Measurements from ENCODE around the gene ETV5. TPM values are rescaled to one million over a fixed set of nuclear protein-coding genes. Genes with fewer than 3 reads are reported as not detected.

ETV5 gene
- total RNA-seq, 4 donors from 2014 or later, result 19.0 to 31.6 (median 21.3) TPM

GRCh38 chr3:186100398-186100797 lies 8.5 kb downstream of the ETV5 start:
- TF ChIP-seq POLR2A (IDR thresholded peaks at IDR 0.05) (no peak), CTCF (IDR thresholded peaks at IDR 0.05 in 4 of 5, conservative IDR thresholded peaks at IDR 0.05 in 1 of 5) (no peak)
- Histone ChIP-seq H3K36me3 (no peaks in the 10 kb centered on the region), H3K27me3 (no peaks in the 10 kb centered on the region), H3K4me1 (peaks cover 29 to 45% of the 10 kb centered on the region in 2 donors), H3K27ac (no peak overlapping the region), H3K9me3 (no peaks in the 10 kb centered on the region), H3K4me3 (no peak overlapping the region)
- in situ Hi-C loops (cut with MboI; ENCODE audit: low sequenced_read_pairs in 4 of 4) (loop anchor here in 1 of 4 donors (10.0 to 25.0 kb wide), 2 partner anchors 124 to 462 kb away; partner anchors contain the start of genes DNAJB11 and TBCCD1), intact Hi-C loops (cut with DNase I; ENCODE audit: low total_unique reads) (loop anchor here (5.0 to 10.0 kb wide), 2 partner anchors 123 to 684 kb away; partner anchors contain the start of gene EIF4A2)
- ATAC-seq, result no peak
- DNase-seq, result no peak

- DNase-seq, result peak in 1 of 2 donors; percentile 52
- Histone ChIP-seq H3K4me1 (peaks cover 27 to 42% of the 10 kb centered on the region in 2 donors), H3K27ac (no peak overlapping the region), H3K4me3 (no peak overlapping the region), H3K9me3 (no peaks in the 10 kb centered on the region), H3K27me3 (no peaks in the 10 kb centered on the region), H3K36me3 (no peaks in the 10 kb centered on the region)
- in situ Hi-C loops (cut with MboI; ENCODE audit: low sequenced_read_pairs in 4 of 4) (no loop called here), intact Hi-C loops (cut with DNase I; ENCODE audit: low total_unique reads) (no loop called here)
- no peak for ATAC-seq
- TF ChIP-seq POLR2A (IDR thresholded peaks at IDR 0.05) (no peak), CTCF (IDR thresholded peaks at IDR 0.05 in 4 of 5, conservative IDR thresholded peaks at IDR 0.05 in 1 of 5) (no peak)
Measured at GRCh38 chr3:186099178-186099577, 9.7 kb downstream of the ETV5 start.

- no peak for ATAC-seq
- Histone ChIP-seq H3K4me1 (peaks cover 24 to 40% of the 10 kb centered on the region in 2 donors), H3K27ac (no peak overlapping the region), H3K27me3 (no peaks in the 10 kb centered on the region), H3K36me3 (no peaks in the 10 kb centered on the region), H3K4me3 (no peak overlapping the region), H3K9me3 (no peaks in the 10 kb centered on the region)
- in situ Hi-C loops (cut with MboI; ENCODE audit: low sequenced_read_pairs in 4 of 4), result no loop called here
- TF ChIP-seq POLR2A (IDR thresholded peaks at IDR 0.05), result no peak
- no peak for TF ChIP-seq CTCF (IDR thresholded peaks at IDR 0.05 in 4 of 5, conservative IDR thresholded peaks at IDR 0.05 in 1 of 5)
- intact Hi-C loops (cut with DNase I; ENCODE audit: low total_unique reads), result no loop called here
- DNase-seq, result no peak
Measured at GRCh38 chr3:186098740-186099139, 10.1 kb downstream of the ETV5 start.

GRCh38 chr3:186097663-186098451 lies 11.0 kb downstream of the ETV5 start:
- intact Hi-C loops (cut with DNase I; ENCODE audit: low total_unique reads) (no loop called here), in situ Hi-C loops (cut with MboI; ENCODE audit: low sequenced_read_pairs in 4 of 4) (no loop called here)
- Histone ChIP-seq H3K27ac (peak overlapping the region in 2 of 4 donors; percentile 8 to 14), H3K27me3 (no peaks in the 10 kb centered on the region), H3K36me3 (no peaks in the 10 kb centered on the region), H3K4me1 (peaks cover 16 to 31% of the 10 kb centered on the region in 2 donors), H3K4me3 (peak overlapping the region; percentile 37 to 62 (median 44)), H3K9me3 (no peaks in the 10 kb centered on the region)
- TF ChIP-seq CTCF (IDR thresholded peaks at IDR 0.05 in 4 of 5, conservative IDR thresholded peaks at IDR 0.05 in 1 of 5) (no peak), POLR2A (IDR thresholded peaks at IDR 0.05) (no peak)
- no peak for DNase-seq
- peak; percentile 45 to 81 for ATAC-seq
